Dermis blood vessel endothelial cell (primary cell): ENCODE measurements around the gene MINDY4B. TPM values are rescaled to one million over a fixed set of nuclear protein-coding genes. Genes with fewer than 3 reads are reported as not detected.
"Not testable (repeated sequence)": the region's sequence is repeated elsewhere in the genome, so short reads cannot be mapped to it uniquely, and the experiment has no call there.

Source experiments
- DNase-seq: peaks from one replicate; pipeline ENCODE4 v3.0.0; 2010
- total RNA-seq: library from RNA; depleted of rRNA; stranded (reverse); fragments of >200 nt; gene quantifications from 2 replicates; pipeline ENCODE4 v1.2.3, GENCODE V29; 2014

The MINDY4B gene
- total RNA-seq, 1 donor from 2014 or later: not detected

DNA sequence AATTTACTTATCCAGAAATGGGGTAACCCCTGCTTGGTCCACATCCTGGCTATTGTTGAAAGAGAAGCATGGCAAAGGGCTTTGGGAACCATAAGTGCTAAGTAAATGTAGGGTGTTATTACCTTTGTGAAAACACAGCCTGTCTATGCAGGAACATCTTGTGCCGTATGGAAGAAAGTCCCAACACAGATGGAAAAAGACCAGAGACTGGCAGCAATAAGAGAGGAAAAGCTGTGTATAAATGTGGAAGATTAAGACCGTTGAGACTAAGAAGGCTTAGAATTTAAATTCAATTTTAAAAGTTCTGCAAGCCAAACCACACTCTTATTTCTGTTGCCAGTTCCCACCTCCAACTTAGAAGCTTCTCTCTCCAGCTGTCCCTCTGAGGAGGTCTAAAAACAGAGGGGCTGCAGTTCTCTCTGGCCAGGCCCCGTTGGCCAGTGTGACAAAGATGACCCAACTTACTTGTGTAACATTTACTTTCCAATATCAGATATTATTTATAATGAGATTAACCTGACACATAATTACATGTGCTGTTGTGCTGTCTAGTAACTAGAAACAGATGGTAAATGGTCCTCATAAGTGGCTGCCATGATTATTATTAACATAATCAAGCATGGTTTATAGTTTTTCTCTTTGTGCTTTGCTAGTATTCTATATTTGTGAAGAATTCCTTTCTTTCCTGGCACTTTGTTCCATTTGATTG lies 7.0 kb downstream of the MINDY4B start:
- DNase-seq: no peak

DNA sequence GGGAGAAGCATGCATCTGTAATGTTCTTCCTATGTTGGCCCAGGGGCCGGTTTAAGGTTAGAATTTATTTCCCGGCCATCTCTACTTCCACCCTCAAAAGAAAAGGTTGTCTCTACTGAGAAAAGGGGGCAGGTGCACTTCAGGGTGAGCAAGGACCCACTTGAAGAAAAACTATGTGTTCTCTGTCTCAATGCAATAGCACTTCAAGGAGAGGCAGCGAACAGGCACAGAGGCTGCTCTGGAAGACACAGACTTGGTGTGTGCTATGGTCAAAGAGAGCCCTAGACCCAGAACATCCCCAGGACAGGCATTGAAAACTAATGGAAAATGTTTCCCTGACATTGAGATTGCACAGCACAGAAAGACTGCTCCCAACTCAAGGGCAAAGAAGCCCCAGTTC lies 7.6 kb downstream of the MINDY4B start:
- DNase-seq: no peak

GRCh38 chr3:150890831-150891230 lies 14.4 kb downstream of the MINDY4B start:
- DNase-seq: no peak

GRCh38 chr3:150890295-150890694 lies 14.9 kb downstream of the MINDY4B start:
- DNase-seq: no peak

GRCh38 chr3:150889106-150889505 lies 16.1 kb downstream of the MINDY4B start:
- DNase-seq: no peak

DNA sequence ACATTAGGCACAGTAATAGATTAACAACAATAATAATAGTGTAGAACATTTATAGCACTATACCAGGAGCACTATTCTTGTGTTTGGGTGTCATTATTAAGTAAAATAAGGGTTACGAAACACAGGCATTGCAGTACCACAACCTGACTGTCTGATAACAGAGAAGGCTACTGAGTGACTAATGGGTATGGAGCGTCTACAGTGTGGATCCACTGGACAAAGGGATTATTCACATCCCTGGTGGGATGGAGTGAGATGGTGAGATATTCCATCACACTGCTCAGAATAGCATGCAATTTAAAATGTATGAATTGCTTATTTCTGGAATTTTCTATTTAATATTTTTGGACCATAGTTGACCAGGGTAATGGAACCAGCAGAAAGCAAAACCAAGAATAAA lies 18.2 kb downstream of the MINDY4B start:
- no peak for DNase-seq

GRCh38 chr3:150885535-150885934 lies 19.7 kb downstream of the MINDY4B start:
- no peak for DNase-seq

DNA sequence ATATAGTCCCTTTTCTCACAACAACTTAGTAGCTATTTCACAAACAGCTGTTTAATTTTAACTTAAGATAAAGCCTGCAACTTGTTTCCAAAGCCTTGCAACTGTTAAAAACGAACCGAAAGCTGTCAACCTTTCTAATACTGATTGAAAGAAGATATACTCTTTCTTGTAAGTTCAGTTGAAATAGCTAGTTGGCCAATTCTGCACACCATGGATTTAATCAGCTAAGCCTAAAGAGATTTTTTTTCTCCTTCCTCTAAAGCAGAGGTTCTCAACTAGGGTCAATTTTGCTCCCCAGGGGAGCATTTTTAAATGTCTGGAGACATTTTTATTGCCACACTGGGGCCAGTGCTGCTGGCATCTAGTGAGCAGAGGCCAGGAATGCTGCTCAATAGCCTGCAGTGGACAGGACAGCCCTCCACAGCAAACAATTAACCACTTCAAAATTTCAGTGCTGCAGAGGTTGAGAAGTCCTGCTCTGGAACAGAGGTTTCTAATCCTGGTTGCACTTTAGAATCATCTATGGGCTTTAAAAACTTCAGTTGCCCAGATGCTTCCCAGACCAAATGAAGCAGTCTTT lies 26.2 kb downstream of the MINDY4B start:
- no peak for DNase-seq

GRCh38 chr3:150878290-150878689 lies 26.9 kb downstream of the MINDY4B start:
- no peak for DNase-seq

- DNase-seq: no peak
These were observed 27.9 kb downstream of the MINDY4B start for GRCh38 chr3:150877303-150877702.

DNA sequence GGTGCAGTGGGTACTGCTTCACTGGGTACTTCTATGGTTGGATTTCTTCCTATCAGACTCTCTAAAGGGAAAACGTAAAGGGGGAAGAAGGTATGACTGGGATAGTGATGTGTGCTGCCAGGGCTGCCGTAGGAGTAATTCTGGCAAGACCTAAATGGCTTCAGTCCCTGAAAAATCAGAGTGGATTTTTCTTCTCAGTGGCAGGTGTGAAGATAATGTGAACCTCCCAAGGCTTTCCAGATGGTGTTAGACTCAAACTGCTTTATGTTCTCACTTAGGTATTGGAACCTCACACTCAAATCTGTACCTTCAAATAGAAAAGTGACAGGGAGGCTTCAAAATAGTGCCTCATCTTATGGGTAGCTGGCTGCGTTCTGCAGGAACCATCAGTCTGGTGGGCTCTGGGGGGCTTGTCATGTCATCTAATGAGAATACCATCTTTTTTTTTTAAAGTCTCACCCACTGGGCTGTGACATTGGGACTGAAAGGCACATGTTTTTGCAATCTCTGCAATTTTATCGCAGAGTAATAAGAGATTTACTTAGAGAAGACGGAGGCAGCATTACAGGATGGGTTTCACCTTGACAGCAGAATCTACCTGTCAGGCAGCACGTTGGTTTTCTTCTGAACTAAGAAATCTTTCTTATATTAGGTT lies 28.5 kb downstream of the MINDY4B start:
- no peak for DNase-seq

DNA sequence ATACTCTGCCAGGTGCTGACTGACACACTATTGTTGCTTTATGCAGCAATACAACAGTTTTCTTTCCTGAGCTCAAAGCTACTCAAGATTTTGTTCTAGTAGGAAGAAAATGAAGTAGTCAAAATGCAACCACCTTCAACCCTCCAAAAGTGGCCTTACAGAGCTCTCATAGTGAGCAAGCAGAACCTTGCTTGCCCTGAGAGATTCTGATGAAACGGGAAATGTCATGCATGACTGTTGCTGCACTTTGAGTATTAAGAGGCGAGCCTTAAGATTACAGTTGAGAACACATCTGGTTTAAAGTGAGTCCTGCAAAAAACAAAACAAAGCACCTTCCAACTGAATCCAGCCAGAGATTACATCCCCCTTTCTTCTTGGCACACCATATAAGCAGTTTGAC lies 29.7 kb downstream of the MINDY4B start:
- DNase-seq: no peak

- no peak for DNase-seq
These were observed 30.5 kb downstream of the MINDY4B start for GRCh38 chr3:150874666-150875219.

DNA sequence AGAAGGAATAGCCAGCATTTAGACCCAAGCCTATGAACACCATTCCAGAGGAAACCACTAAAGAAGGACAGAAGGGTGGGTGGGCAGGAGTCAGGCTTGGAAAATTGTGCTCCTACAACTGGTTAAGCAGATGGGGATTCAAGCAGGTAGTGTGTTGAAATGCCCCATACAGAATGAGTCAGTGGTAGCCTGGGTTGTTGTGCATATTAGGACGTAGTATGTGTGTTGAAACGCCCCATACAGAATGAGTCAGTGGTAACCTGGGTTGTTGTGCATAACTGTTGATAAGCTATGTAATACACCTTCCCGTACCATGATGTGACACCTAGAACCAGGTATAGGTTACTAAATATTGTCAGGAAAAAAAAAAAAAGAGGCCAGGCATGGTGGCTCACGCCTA lies 34.0 kb downstream of the MINDY4B start:
- DNase-seq: no peak

- DNase-seq: no peak
These were observed 34.8 kb downstream of the MINDY4B start for GRCh38 chr3:150870406-150870805.

GRCh38 chr3:150868282-150868681 lies 37.0 kb downstream of the MINDY4B start:
- no peak for DNase-seq

GRCh38 chr3:150867434-150867833 lies 37.8 kb downstream of the MINDY4B start:
- DNase-seq: no peak

GRCh38 chr3:150863921-150864320 lies 41.3 kb downstream of the MINDY4B start:
- DNase-seq: peak; percentile 8

GRCh38 chr3:150861851-150862250 lies 43.4 kb downstream of the MINDY4B start:
- DNase-seq: no peak

DNA sequence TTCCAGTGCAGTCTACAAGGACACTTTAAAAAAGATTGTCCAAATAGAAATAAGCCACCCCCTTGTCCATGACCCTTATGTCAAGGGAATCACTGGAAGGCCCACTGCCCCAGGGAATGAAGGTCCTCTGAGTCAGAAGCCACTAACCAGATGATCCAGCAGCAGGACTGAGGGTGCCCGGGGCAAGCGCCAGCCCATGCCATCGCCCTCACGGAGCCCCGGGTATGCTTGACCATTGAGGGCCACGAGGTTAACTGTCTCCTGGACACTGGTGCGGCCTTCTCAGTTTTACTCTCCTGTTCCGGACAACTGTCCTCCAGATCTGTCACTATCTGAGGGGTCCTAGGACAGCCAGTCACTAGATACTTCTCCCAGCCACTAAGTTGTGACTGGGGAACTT lies 47.3 kb downstream of the MINDY4B start:
- not testable (repeated sequence) for DNase-seq

- no peak for DNase-seq
These were observed 55.0 kb downstream of the MINDY4B start for GRCh38 chr3:150850191-150850590.

DNA sequence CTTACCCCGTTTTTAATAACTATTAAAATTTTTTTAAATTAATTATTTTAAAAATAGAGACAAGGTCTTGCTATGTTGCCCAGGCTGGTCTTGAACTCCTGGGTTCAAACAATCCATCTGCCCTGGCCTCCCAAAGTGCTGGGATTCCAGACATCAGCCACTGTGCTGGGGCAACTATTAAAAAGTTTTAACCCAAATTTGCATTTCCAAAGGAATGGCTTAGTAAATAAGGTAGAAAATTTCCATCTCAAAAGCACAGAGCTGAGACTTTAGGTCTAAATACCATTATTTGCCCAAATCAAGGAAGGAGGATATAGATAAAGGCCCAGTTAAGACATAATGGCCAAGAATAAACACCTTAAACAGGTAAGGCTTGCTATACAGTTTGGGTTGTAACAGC lies 56.4 kb downstream of the MINDY4B start:
- DNase-seq: no peak

DNA sequence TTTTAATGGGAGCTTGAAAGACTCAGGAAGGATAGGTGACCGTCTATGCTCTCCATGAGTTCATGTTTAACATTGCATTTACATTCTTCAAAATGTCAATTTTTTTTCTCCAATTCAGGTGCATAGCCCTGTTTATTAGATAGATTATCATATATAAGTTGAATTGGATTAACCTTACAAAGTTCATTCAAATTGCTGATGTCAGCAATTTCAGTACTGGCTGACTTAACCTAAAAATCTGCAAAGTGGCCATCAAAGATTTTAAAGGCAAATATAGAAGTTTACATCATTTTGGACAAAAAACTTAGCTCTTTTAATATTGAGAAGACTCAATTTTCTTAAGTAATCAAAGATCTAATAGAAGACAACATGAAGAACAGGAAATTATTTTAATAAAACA lies 57.8 kb downstream of the MINDY4B start:
- DNase-seq: no peak

DNA sequence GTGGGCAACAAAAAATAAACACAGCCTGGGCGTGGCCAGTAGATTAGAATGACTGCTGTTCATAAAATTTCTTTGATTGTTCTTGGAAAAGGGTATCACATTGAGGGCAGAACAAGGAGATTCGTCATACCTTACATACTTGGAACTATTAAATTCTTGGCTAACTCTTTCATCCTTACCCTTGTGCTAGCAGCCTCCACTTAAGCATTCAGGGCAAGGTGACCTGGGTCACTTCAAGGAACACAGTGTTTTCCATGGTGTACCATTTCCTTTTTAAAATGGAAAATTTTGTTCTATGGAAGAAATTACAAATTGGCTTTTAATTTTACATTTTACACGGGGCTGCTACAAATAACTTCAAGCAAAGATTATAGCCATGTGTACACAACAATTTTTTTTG lies 60.8 kb downstream of the MINDY4B start:
- no peak for DNase-seq
